IPS-20b (cell line): ENCODE results near the gene ANGPT4.

Source experiments
- H3K27ac ChIP-seq: one replicate; pipeline ENCODE4 v1.5.1; 2013; ENCODE audit warnings: low read length
- H3K27me3 ChIP-seq: 2 replicates; pipeline ENCODE4 v1.6.1; 2013; ENCODE audit warnings: mild to moderate bottlenecking, low read length, inconsistent platforms; ENCODE audit not compliant: insufficient read depth
- H3K36me3 ChIP-seq: 2 replicates; pipeline ENCODE4 v1.6.1; 2013; ENCODE audit warnings: low read depth, mild to moderate bottlenecking, inconsistent platforms, low read length, moderate library complexity; ENCODE audit not compliant: insufficient read depth
- H3K4me1 ChIP-seq: 2 replicates; pipeline ENCODE4 v1.6.1; 2013; ENCODE audit warnings: mild to moderate bottlenecking, control low read depth, inconsistent platforms, low read length, moderate library complexity; ENCODE audit not compliant: insufficient read depth
- H3K4me3 ChIP-seq: 2 replicates; pipeline ENCODE4 v1.5.1; 2013; ENCODE audit warnings: mild to moderate bottlenecking, low read length, inconsistent platforms
- H3K9ac ChIP-seq: 2 replicates; pipeline ENCODE4 v1.6.1; 2013; ENCODE audit warnings: low read depth, mild to moderate bottlenecking, inconsistent platforms, low read length, moderate library complexity
- H3K9me3 ChIP-seq: 2 replicates; pipeline ENCODE4 v1.6.1; 2013; ENCODE audit warnings: mild to moderate bottlenecking, low read depth, low read length, inconsistent platforms; ENCODE audit not compliant: insufficient read depth

Gene ANGPT4

DNA sequence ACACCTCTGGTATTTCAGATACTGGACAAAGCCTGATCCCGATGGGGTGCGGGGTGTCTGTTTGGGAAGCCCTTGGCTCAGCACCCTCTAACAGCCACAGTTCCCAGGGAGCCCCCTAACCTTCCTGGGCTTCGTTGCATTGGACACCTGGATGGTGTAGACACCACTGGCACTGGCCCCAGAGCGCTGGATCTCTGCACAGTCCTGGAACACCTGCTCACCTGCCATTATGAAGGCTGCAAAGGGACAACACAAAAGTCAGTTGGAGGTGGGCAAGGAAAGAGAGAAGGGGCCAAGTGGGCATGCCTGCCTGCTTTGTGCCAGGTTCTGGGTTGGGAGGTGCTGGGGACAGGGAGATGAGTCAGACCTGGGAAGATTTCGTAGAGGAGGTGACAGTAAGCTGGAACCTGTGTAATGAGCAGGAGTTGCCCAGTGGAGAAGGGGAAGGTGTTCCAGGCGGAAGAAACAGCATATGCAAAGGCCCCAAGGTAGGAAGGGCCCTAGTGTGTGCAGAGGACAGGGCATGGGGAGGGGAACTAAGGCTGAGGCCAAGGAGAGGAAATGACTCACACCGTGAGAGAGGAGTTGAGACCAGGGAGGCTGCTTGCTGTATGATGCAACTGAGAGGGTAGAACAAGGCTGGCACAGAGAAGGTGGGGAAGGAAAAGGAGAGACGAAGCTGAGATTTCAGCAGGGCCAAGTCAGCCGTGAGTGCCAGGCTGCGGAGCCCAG lies 34.9 kb downstream of the ANGPT4 start:
- Histone ChIP-seq H3K27me3 (peaks cover 11% of the 10 kb centered on the region), H3K27ac (no peak overlapping the region), H3K9ac (no peak overlapping the region), H3K4me1 (no peaks in the 10 kb centered on the region), H3K36me3 (no peaks in the 10 kb centered on the region), H3K4me3 (no peak overlapping the region), H3K9me3 (no peaks in the 10 kb centered on the region)

DNA sequence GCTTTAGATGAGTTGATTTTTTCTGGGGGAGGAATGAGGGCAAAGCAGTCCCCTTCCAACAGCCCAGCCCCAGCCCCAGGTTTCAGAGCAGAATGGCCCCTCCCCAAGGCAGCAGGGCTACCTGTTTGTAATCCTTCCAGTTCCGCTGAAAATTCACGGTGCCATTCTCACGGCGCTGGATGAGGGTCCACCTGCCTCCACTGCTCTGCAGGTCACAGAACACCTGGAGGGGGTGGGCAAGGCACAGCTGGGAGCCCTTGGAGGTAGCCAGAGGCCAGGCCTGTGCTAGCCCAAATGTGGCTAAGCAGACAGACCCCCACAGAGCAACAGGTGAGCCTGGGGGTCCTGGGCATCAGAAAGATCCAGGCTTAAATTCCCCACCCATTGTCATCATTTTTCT lies 36.5 kb downstream of the ANGPT4 start:
- Histone ChIP-seq H3K9ac (no peak overlapping the region), H3K9me3 (no peaks in the 10 kb centered on the region), H3K4me1 (no peaks in the 10 kb centered on the region), H3K27ac (no peak overlapping the region), H3K27me3 (no peaks in the 10 kb centered on the region), H3K4me3 (no peak overlapping the region), H3K36me3 (no peaks in the 10 kb centered on the region)

GRCh38 chr20:878511-879307 lies 37.4 kb downstream of the ANGPT4 start:
- no peak overlapping the region for H3K9ac ChIP-seq
- no peaks in the 10 kb centered on the region for H3K27me3 ChIP-seq
- H3K4me1 ChIP-seq = no peaks in the 10 kb centered on the region
- H3K36me3 ChIP-seq = no peaks in the 10 kb centered on the region
- H3K27ac ChIP-seq = no peak overlapping the region
- H3K4me3 ChIP-seq = no peak overlapping the region
- H3K9me3 ChIP-seq = no peaks in the 10 kb centered on the region

DNA sequence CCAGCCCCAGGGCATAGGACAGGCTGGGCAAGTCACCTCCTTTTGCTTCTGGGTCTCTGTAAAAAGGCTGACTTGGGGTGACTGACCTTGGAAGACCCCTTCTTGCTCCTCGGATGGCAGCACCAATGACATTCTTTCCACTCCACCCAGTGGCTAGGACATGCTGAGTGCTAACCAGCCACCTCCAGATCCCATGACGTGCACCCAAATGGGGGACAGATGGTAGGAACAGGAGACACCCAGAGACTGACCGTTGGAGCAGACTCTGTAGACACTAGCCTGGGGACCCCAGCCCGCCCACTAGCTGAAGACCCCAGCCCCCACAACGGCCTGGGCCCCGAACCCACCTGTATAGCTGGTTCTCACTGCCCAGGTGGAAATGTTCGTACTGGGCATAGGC lies 38.3 kb downstream of the ANGPT4 start:
- no peak overlapping the region for H3K9ac ChIP-seq
- no peaks in the 10 kb centered on the region; the same call in 1 of the 2 replicates for H3K4me1 ChIP-seq
- H3K27ac ChIP-seq = no peak overlapping the region
- no peak overlapping the region for H3K4me3 ChIP-seq
- H3K9me3 ChIP-seq = no peaks in the 10 kb centered on the region
- H3K27me3 ChIP-seq = no peaks in the 10 kb centered on the region; the same call in 1 of the 2 replicates
- H3K36me3 ChIP-seq = no peaks in the 10 kb centered on the region

GRCh38 chr20:875115-875514 lies 41.0 kb downstream of the ANGPT4 start:
- no peak overlapping the region for H3K4me3 ChIP-seq
- H3K9ac ChIP-seq = no peak overlapping the region
- H3K36me3 ChIP-seq = no peaks in the 10 kb centered on the region
- no peaks in the 10 kb centered on the region; the same call in 1 of the 2 replicates for H3K27me3 ChIP-seq
- no peaks in the 10 kb centered on the region; the same call in 1 of the 2 replicates for H3K4me1 ChIP-seq
- H3K27ac ChIP-seq = no peak overlapping the region
- no peaks in the 10 kb centered on the region for H3K9me3 ChIP-seq

GRCh38 chr20:873875-874607 lies 42.1 kb downstream of the ANGPT4 start:
- H3K4me3 ChIP-seq = no peak overlapping the region
- H3K9ac ChIP-seq = no peak overlapping the region
- H3K9me3 ChIP-seq = no peaks in the 10 kb centered on the region
- H3K27ac ChIP-seq = no peak overlapping the region
- no peaks in the 10 kb centered on the region for H3K36me3 ChIP-seq
- H3K4me1 ChIP-seq = no peaks in the 10 kb centered on the region; the same call in 1 of the 2 replicates
- H3K27me3 ChIP-seq = no peaks in the 10 kb centered on the region; the same call in 1 of the 2 replicates

DNA sequence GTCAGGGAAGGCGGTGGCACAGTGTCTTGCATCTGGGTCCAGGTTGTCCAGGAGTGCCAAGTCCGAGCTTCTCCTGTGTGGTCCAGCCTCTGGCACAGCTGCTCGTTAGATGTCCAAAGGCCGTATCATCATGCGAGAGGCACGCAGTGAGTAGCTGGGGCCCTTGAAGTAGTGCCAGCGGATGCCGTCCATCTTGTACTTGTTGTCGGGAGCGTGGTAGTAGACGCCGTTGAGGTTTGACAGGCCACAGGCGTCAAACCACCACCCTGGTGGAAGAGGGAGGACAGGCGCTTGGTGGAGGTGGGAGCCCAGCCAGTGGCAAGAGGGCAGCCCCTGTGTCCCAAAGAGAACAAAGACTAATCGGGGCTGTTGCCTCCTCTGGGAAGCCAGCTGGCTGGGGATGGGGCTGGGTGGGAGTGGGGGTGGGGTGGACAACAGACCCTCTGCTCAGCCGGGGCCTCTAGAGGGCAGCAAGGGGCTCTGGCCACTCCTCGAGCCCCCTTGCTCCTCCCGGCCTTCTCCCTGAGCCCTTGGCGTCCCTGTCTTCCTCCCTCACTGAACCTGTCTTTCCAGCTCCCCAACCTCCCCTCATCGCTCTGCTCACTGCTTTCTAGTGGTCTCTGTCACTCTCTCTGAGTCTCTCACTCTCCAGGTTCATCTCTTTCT lies 43.1 kb downstream of the ANGPT4 start:
- H3K4me3 ChIP-seq = no peak overlapping the region
- H3K9ac ChIP-seq = no peak overlapping the region
- H3K4me1 ChIP-seq = no peaks in the 10 kb centered on the region; the same call in 1 of the 2 replicates
- H3K27ac ChIP-seq = no peak overlapping the region
- no peaks in the 10 kb centered on the region for H3K36me3 ChIP-seq
- H3K9me3 ChIP-seq = no peaks in the 10 kb centered on the region
- no peaks in the 10 kb centered on the region; the same call in 1 of the 2 replicates for H3K27me3 ChIP-seq

DNA sequence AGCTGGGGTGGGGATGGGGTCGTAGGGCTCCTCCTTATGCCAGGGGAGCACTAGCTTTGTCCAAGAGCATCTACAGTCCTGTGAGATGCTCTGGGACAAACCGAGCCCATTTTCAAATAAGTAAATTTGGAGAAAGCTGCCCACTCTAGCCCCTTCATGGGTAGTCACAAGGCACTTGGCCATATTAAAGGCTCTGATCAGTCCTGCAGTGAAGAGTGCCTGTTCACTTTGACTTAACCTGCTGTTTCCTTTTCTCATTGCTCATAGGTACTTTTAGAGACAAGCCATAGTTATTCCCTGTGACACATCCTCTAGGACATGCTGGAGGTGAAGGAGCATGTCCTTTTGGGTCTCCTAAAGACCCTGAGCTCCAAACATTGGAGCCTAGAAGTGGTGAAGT lies 44.2 kb downstream of the ANGPT4 start:
- H3K27ac ChIP-seq = no peak overlapping the region
- no peak overlapping the region for H3K4me3 ChIP-seq
- no peaks in the 10 kb centered on the region; the same call in 1 of the 2 replicates for H3K4me1 ChIP-seq
- no peaks in the 10 kb centered on the region for H3K36me3 ChIP-seq
- H3K27me3 ChIP-seq = no peaks in the 10 kb centered on the region; the same call in 1 of the 2 replicates
- no peaks in the 10 kb centered on the region for H3K9me3 ChIP-seq
- no peak overlapping the region for H3K9ac ChIP-seq

GRCh38 chr20:871436-871835 lies 44.7 kb downstream of the ANGPT4 start:
- Histone ChIP-seq H3K9ac (no peak overlapping the region), H3K36me3 (no peaks in the 10 kb centered on the region), H3K4me1 (no peaks in the 10 kb centered on the region; the same call in 1 of the 2 replicates), H3K9me3 (no peaks in the 10 kb centered on the region), H3K4me3 (no peak overlapping the region), H3K27ac (no peak overlapping the region), H3K27me3 (no peaks in the 10 kb centered on the region; the same call in 1 of the 2 replicates)

- H3K27me3 ChIP-seq = no peaks in the 10 kb centered on the region; the same call in 1 of the 2 replicates
- no peak overlapping the region for H3K9ac ChIP-seq
- H3K36me3 ChIP-seq = no peaks in the 10 kb centered on the region
- no peak overlapping the region for H3K4me3 ChIP-seq
- H3K27ac ChIP-seq = no peak overlapping the region
- H3K4me1 ChIP-seq = no peaks in the 10 kb centered on the region; the same call in 1 of the 2 replicates
- no peaks in the 10 kb centered on the region for H3K9me3 ChIP-seq
Measured at GRCh38 chr20:870758-871157, 45.4 kb downstream of the ANGPT4 start.

DNA sequence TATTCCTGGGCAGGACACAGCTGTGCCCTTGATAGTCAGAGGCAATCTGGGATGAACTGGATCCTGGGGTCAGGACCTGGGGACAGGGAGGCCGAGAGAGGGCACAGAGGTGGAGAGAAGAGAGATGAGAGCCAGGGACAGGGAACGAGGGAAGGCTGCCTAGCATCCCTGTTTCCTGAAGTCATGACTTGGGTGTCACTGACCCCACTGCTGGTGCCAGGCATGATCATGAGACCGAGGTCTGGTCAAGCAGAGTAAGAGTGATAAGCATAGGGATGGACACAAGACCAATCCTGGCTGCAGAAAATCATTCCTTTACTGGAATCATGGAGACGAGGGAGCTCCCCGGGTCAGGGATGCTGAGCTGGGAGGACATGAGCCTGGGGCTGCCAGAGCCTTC lies 46.5 kb downstream of the ANGPT4 start:
- Histone ChIP-seq H3K27me3 (no peaks in the 10 kb centered on the region; the same call in 1 of the 2 replicates), H3K9me3 (no peaks in the 10 kb centered on the region), H3K9ac (no peak overlapping the region), H3K4me1 (no peaks in the 10 kb centered on the region; the same call in 1 of the 2 replicates), H3K4me3 (no peak overlapping the region), H3K36me3 (no peaks in the 10 kb centered on the region), H3K27ac (no peak overlapping the region)
